Measurements from ENCODE around the gene ZBTB9. TPM values are rescaled to one million over a fixed set of nuclear protein-coding genes. Genes with fewer than 3 reads are reported as not detected.

ZBTB9 gene
- total RNA-seq, 3 donors from 2014 or later, result 1.9 to 5.1 (median 3.6) TPM

DNA sequence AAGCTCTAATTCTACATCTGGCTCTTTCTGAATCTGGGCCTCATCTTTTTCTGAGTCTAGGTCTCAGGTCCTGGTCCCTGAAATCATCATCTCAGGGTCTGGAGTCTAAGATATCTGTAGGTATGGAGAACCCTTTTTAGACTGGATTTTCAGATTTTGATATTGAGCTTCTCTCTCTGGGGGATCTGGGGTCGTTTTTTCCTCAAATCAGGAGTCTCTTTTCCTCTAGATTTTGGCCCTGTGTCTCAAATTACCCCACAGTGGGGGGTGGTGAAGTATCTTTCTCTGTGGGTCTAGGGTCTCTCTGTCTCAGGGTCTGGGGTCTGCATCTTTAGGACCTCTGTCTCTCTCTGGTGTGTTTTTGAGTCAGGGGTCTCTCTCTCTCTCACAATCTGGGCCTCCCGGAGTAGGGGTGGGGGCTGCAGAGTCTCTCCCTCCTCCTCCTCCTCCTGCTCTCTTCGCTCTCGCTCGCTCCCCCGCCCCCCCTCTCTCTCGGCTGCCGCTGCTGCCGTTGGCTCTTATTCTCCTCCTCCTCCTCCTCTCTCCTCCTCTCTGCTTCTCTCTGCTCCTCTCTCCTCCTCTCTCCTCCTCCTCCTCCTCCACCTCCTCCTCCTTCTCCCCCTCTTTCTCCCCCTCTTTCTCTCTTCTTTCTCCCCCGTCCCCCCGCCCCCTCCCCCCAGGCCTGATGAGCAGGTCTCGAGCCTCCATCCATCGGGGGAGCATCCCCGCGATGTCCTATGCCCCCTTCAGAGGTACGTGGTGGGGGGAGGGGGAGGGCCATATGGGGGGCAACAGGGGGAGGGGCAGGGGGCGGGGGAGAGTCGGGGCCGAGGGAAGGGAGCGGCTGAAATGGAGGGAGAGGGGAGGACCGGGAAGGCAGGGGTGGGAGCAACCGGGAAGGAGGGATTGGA is 34.5 kb upstream of the ZBTB9 start, which contains the start of gene SYNGAP1:
TSS of gene SYNGAP1 (plus strand) at position 486 of the 911 bp plus-strand sequence. CDS start at position 686, 200 bp downstream.
- peaks cover 0 to 5% of the 10 kb centered on the region in 2 donors for H3K4me1 ChIP-seq
- H3K27ac ChIP-seq, result peak within 1 kb of the TSS; percentile 95 to 99
- no peak for DNase-seq (ENCODE audit: low spot score in 2 of 2)
- H3K9me3 ChIP-seq, result no peaks in the 10 kb centered on the region
- TF ChIP-seq POLR2AphosphoS5 (IDR thresholded peaks at IDR 0.05) (no peak), POLR2A (IDR thresholded peaks at IDR 0.05) (no peak)
- TF ChIP-seq, protein P1, sequence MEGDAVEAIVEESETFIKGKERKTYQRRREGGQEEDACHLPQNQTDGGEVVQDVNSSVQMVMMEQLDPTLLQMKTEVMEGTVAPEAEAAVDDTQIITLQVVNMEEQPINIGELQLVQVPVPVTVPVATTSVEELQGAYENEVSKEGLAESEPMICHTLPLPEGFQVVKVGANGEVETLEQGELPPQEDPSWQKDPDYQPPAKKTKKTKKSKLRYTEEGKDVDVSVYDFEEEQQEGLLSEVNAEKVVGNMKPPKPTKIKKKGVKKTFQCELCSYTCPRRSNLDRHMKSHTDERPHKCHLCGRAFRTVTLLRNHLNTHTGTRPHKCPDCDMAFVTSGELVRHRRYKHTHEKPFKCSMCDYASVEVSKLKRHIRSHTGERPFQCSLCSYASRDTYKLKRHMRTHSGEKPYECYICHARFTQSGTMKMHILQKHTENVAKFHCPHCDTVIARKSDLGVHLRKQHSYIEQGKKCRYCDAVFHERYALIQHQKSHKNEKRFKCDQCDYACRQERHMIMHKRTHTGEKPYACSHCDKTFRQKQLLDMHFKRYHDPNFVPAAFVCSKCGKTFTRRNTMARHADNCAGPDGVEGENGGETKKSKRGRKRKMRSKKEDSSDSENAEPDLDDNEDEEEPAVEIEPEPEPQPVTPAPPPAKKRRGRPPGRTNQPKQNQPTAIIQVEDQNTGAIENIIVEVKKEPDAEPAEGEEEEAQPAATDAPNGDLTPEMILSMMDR (IDR thresholded peaks at IDR 0.05), result no peak
- intact Hi-C loops (cut with DNase I; ENCODE audit: low total_unique reads), result loop anchor here (10.0 kb wide), 1 partner anchor 545 kb away; no protein-coding TSS in a partner anchor
- no peaks in the 10 kb centered on the region for H3K36me3 ChIP-seq
- peak within 1 kb of the TSS; percentile 31 to 77 (median 48) for H3K4me3 ChIP-seq
- no peaks in the 10 kb centered on the region for H3K27me3 ChIP-seq

DNA sequence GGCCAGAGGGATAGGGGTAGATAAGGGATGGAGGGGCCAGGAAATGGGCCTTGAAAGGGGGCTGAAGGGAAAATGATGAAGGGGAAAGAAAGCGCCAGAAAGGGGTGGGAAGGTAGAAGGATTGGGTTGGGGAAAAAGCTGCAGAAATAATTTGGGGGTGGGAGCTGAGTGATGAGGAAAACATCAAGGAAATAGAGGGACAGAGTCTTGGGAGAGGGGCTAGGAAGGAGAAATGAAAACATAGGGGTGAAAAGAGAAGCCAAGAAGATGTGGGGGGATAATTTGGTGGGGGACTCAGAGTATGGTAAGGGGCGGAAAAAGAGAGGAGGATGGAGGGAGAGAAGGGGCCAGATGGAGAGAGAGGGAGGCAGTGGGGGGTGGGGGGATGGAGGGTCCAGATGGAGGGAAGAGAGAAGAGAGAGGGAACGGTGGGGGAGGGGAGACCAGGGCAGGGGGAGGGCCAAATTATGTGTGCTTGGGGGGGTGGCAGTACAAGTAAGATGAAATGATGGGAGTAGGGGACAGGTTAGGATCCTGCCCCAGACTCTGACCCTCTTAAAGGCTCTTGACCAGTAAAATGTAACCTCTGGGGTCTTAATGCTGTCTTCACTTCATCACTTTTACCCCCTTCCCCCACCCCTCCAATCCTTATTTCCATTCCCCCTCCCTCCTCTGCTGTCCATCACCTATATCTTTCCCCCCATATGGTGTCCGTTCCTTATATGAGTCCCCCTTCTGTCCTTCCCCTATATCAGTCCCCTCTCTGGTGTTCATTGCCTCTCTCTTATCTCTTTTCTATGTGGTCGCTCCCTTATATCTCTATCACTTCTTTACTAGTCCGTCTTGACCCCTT is 33.7 kb upstream of the ZBTB9 start:
- H3K9me3 ChIP-seq, result no peaks in the 10 kb centered on the region
- H3K4me3 ChIP-seq, result peak overlapping the region; percentile 31 to 67 (median 48)
- TF ChIP-seq, protein P1 (IDR thresholded peaks at IDR 0.05), result no peak
- TF ChIP-seq POLR2AphosphoS5 (IDR thresholded peaks at IDR 0.05) (no peak), POLR2A (IDR thresholded peaks at IDR 0.05) (no peak)
- no peak for DNase-seq (ENCODE audit: low spot score in 2 of 2)
- H3K27me3 ChIP-seq, result no peaks in the 10 kb centered on the region
- H3K36me3 ChIP-seq, result no peaks in the 10 kb centered on the region
- H3K27ac ChIP-seq, result peak overlapping the region; percentile 79 to 99
- intact Hi-C loops (cut with DNase I; ENCODE audit: low total_unique reads), result no loop called here
- H3K4me1 ChIP-seq, result peaks cover 0 to 5% of the 10 kb centered on the region in 2 donors

DNA sequence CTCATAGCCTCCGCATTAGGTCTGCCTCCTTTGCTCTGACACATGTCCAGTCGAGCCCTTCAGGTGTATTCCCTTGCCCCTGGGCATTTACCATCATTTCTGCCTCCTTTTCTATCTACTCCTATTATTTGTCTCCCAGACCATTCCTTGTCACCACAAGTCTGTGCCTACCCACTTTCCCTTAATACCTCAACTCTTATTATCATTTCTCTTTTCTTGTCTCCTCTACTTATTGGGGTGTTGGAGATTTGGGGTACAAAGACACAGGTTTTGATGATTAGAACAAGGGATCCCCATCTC is 33.1 kb upstream of the ZBTB9 start:
- H3K9me3 ChIP-seq, result no peaks in the 10 kb centered on the region
- H3K4me3 ChIP-seq, result no peak overlapping the region
- peaks cover 0 to 5% of the 10 kb centered on the region in 2 donors for H3K4me1 ChIP-seq
- TF ChIP-seq, protein P1 (IDR thresholded peaks at IDR 0.05), result no peak
- TF ChIP-seq POLR2AphosphoS5 (IDR thresholded peaks at IDR 0.05) (no peak), POLR2A (IDR thresholded peaks at IDR 0.05) (no peak)
- no peaks in the 10 kb centered on the region for H3K27me3 ChIP-seq
- no peak for DNase-seq (ENCODE audit: low spot score in 2 of 2)
- intact Hi-C loops (cut with DNase I; ENCODE audit: low total_unique reads), result no loop called here
- H3K36me3 ChIP-seq, result no peaks in the 10 kb centered on the region
- H3K27ac ChIP-seq, result no peak overlapping the region

DNA sequence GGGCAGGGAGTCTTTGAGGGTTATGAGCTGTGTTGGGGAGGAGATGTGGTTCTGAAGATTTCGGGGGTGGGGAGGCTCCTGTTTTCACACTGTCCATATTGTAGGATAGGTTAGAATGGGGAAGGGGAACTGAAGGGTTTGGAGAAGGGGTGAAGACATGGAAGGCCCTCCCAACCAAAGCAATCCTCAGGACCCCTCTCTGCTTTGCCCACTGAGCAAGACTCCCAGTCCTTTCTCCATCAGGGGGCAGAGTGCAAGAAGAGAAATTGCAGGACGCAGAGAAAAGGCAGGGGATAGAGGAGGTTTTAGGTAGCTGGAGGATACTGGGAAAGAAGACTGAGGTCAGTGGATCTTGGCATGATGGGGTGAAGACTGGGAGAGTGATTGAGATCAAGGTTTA is 30.6 kb upstream of the ZBTB9 start:
- DNase-seq (ENCODE audit: low spot score in 2 of 2), result no peak
- Histone ChIP-seq H3K9me3 (no peaks in the 10 kb centered on the region), H3K4me1 (peaks cover 4 to 6% of the 10 kb centered on the region in 2 donors), H3K4me3 (no peak overlapping the region), H3K27me3 (no peaks in the 10 kb centered on the region), H3K27ac (peak overlapping the region; percentile 95 to 97), H3K36me3 (no peaks in the 10 kb centered on the region)
- intact Hi-C loops (cut with DNase I; ENCODE audit: low total_unique reads), result no loop called here
- TF ChIP-seq POLR2AphosphoS5 (IDR thresholded peaks at IDR 0.05), result no peak
- no peak for TF ChIP-seq POLR2A (IDR thresholded peaks at IDR 0.05)
- TF ChIP-seq, protein P1 (IDR thresholded peaks at IDR 0.05), result no peak
